T-helper 1 cell (primary cell): ENCODE data around the gene ARHGEF17.

ENCODE experiments used
- DNase-seq, 5 donors: peaks; one replicate each; pipeline ENCODE4 v3.0.0-alpha.2; 2012 to 2020

ARHGEF17 gene

DNA sequence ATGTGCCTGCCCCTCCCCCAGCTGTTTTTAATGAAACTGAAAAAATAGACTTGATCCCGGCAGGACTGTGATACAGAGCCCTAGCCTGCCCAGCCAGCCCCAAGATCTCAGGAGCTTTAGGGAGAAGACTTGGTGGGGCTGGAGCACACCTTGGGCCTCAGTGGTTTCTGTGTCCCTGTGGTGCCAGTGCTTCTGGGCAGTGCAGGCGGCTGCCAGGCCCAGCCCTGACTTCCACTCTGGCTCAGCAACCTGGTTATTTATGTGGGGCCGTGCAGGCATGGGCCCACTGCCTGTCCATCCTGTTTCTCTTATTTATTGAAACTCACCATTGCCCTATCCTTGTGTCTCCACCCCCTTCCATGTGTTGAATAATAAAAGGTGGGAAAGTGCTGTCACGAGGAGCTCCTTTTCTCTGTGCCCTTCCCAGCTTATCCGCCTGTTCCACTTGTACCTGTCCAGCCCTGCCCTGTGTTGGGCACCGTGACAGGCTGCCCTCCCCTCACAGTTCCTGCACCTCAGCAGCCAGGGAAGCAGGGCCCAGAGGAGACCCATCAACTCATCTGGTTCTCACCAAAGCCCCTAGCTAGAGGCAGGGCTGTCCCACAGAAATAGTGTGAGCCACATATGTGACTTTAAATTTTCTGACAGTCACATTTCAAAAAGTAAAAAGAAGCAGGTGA lies 88.3 kb downstream of the ARHGEF17 start:
- no peak for DNase-seq

DNA sequence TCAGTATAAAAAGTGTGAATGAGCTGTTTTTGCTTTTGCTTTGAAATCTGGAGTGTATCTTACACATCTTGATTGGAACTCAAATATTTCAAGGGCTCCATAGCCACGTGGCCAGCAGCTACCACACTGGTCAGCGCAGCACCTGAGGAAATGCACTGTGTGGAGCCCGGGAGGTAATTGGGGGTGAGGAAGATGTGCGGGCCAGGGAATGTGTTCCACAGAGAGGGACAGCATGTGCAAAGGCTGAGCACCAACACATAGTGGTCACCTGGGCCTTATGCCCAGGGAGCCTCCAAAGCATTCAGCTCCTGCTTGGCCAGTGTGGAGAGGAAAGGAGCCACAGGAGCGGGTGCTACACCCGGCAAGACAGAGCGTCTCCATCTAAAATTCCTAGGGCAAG lies 88.9 kb downstream of the ARHGEF17 start:
- DNase-seq: no peak

DNA sequence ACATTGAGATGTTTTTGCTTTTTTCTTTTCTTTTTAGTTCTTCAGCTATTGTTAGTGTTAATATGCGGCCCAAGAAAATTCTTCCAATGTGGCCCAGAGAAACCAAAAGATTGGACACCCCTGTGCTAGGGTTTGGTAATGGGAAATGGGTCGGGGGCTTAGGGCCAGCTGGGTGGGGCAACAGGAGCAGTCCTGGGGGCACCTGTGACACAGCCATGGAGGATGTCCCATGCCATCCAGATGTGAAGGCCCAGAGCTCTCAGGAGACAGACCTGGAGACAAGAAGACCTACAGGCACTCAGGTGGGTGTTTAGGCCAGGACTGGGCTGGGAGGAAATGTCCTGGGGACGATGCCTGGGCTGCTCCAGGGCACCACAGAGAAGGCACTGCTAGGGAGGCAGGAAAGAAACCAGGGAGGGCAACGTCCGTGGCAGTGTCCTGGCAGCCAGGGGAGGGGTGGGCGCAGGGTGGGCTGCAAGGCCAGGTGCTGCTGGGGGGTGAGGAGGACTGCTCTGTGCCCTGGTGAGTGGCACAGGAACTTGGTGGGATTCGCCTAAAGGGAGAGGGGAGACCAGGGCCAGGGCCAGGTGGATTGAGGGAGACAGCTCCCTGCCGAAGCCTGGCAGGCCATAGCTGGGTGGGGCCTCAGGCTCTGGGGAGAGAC lies 89.5 kb downstream of the ARHGEF17 start:
- DNase-seq: no peak

DNA sequence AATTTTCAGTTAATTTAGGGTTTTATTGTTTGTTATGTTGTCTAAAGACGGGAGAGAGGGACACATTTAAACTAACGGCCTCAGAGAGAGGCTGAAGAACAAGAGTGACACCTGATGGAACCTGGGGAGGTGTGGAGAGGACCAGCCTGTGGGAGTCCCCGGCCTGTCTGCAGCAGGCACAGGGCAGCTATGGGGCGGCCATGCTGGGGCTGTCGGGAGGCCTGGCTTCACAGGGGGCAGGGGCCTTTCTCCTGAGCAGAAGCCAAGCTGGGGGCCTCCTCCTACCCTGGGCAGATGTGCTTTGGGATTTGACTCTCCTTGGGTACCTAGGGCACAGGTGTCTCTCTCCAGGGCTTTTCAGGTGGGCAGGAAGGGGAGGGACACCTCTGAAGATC lies 90.1 kb downstream of the ARHGEF17 start:
- no peak for DNase-seq

DNA sequence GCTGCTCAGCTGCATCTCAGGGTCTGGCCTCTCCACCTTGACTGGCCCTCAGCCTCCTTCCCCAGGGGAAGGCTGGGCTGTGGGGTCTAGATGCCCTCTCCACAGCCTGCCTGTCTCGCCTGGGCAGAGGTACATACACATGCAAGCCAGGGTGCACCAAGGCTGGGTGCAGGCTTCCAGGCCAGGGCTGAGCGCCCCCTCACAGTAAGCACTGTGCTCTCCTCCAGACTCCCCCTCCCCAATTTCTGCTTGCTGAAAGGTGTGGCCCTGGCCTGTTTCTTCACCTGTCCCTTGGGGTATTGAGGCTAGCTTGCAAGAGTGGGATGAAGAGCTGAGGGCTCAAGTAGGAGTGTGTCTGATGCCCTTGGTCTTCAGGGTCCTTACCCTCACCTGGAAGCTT lies 90.6 kb downstream of the ARHGEF17 start:
- DNase-seq: no peak

DNA sequence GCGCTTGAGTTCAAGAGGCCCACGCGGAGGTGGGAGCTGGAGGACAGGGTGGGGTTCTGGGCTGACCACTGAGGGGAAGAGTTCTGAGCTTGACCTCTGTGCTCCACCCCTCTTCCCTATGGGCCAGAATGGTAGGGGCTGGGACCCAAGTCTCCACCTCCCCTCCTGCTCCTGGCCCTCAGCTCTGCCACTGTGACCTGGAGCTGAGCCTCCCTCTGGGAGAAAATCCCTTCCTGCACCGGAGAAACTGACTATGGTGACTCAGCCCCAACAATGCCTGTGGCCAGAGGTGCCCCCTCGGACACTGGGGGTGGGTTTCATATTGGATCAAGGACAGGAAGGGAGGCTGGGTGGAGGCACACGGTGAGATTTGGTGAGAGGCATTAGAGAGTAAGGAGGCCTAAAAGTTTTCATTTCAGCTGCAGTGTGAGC lies 91.1 kb downstream of the ARHGEF17 start:
- DNase-seq: no peak

DNA sequence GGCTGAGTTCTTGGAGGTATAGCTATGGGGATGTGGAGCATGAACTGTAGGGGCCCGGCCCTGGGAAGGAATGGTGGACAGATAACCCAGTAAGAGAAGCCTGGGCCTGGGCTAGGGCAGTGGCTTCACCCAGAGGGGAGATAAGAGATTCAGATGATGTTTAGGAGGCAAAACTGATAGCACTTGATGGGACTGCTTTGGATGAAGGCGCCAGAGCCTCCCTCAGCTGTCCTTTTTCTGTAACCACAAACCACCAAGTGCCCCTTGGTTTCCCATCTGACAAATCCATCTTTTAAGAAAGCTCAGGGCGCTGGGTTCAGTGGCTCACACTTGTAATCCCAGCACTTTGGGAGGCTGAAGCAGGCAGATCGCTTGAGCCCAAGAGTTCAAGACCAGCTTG lies 91.6 kb downstream of the ARHGEF17 start:
- no peak for DNase-seq

DNA sequence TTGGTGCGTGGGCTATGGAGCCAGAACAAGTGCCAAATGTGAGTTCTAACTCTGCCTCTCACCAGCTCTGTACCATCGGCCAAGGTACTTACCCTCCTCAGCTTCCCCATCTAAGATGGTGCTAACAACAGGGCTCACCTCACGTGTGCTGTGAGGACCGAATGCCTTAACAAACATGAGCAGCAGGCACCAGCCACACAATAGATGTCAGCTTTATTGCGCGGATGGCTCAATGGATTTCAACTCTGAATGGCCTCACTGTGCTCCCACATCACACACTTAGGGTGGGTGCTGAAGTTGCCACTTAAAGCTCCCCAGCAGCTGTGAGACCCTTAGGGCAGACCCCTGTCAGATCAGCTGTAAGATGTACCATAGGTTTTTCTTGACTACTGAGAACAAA lies 92.2 kb downstream of the ARHGEF17 start:
- no peak for DNase-seq

DNA sequence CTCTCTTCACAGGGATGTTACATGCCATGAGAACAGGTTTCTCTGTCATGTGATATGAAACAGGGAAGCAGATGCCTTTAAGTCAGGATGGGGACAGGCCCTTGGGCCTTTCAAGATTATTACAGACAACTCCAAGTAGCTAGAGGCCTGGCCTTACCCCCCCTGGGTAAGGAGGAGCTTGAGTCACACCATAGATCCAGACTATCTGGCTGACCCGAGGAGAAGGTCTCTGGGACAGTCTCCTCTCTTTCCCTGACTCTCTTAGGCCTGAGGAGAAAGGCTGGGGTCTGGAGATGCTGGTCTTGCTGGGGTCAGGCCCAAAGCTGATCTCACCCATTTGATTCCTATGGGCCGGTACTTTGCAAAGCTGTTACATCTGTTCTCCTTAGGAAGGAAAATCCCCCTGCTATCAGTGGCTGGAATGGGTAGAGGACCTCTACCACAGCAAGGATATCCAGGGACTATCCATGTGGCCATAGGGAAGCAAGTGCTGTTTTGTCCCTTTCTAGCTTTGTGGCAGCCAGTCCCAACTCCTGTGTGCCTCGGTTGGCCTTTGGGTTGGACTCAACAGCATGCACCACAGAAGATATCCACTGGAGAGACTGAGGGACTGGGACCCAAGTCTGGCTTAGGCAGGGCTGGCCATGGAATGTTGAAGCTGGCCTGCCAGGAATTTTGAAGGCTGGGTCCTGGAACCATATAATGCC lies 93.3 kb downstream of the ARHGEF17 start:
- DNase-seq: no peak

DNA sequence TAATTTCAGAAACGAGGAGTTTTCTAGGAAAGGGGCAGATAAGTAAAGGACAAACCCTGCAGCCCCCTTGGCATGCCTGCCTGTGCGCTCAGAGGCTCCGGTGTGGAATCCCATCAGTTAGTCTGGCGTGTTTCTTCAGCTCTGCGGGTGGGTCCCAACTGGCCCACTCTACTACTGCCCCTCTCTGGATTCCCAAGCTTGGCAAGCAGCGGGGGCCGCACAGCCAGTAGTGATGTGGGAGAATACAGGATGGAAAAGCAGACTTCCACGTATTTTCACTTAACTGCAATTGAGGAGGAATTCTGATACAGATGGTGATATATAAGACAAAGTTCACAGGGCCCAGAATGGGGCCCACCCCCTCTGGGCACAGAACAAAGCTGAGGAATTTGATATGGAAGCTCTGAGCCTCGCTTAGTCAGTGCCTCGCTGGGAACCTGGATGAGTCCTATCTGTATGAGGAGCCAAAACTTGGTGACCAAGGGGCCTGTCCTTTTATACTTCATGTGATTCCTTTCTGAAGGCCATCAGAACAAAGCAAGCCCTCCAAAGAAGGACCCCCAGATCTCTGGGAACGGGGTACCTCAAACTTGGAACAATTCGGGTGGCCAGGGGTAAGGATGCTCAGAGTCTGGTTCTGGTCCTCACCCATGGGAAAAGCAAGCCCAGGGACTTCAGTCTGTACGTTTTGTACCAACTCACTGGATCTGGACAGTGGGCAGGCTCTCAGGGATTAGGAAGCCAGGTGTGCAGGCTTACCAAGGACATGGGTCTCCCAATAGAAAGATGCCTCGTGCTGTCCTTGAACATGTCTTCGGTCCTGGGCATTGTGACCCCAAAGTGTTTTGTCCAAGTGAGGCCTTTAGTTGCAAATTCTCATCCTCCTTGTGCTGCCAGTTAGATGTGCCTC lies 94.1 kb downstream of the ARHGEF17 start:
- DNase-seq: no peak

DNA sequence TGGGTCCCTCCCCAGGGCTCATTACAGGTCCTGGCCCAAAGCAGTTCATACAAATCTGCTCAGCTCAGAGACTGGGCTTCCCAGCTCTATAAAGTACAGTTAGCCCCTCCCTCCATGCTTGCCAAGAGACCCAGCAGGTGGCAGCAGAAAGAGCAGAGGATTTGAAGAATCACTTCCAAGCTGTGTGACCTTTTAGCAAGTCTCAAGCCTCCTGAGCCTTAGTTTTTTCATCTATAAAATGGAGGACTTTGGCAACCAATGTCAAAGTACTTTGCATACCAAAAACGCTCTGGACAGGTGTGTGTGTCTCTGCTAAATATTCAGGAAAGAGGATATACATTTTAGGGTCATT lies 94.7 kb downstream of the ARHGEF17 start:
- no peak for DNase-seq

DNA sequence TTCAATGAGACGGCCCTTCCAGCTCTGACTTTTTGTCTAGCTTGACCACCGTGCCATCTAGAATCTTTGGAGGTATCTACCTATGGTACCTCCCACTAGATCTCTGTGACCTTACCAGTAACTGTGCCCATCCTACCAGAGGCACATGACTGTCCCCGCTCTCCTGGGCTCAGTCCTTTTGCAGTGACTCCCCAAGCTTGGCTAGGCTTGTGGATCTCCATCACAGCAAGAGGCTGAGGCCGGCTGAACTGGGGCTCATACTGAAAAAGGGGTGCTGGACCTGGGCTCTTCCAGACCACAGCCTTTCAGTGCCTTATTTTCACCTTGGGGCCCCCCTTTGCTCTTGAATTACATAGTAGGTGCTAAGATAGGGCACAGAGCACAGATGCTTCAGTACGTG lies 95.5 kb downstream of the ARHGEF17 start:
- DNase-seq: no peak

DNA sequence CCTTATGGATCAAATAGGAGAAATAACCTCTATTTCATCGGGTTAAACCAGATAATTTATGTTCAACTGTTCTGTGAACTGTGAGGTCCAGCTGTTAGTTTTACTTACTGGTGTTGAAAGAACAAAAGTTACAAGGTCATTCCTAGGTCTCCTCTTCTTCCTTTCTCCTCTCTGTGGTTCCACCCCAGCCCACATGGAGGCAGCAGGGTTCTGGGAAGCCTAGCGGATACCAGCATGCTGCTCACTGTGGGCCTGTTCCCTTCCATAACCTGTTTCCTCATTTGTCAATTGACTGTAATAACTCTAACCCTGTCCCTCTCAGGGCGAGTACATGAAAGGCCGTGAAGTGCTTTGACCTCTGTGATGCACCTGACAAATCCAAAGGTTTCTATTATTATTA lies 96.0 kb downstream of the ARHGEF17 start:
- no peak for DNase-seq

DNA sequence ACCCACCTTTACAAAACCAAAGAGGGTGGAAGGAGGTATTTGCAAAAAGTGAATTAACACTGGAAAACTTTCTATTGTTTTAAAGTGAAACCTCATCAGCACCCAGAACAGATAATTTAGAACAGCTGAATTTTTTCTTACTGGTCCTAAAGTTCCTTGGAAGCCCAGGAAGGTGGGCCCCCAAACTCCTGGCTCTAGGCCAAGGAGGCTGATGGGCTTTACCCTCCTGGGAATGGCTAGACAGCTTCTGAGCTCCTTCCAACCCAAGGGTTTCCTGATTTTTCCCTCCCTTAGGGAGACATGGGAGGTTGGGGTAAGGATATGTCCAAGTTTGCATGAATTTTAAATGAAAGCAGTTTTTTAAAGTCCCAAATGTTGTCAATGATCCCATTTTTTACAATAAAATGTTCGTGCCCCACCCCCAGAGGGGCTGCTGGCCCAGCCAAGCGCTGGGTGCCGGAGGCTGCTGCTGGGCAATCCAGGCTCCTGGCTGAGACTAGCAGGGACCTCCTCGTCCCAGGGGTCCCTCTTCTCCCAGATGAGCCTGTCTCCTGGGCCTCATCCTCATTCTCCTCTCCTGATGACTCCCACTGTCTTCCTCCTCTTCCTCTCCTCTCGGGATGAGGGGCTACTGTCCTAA lies 96.5 kb downstream of the ARHGEF17 start:
- DNase-seq: no peak

DNA sequence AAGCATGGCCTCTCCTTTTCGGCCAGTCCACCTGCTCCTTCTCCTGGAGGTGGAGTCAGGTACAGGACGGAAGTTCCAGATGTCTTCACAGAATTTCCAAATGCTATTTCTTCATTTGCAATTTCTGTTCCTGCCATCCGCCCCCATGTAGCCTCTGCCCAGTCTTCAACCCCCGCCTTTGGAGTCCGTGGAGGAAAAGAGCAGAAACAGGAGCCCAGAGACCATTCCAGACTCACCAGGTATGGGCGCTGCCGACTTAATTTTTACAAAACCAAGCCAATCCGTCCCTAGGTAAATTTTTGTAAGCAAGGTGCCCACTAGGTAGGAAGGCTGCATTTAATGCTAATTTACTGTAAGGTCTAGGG lies 97.1 kb downstream of the ARHGEF17 start:
- no peak for DNase-seq

DNA sequence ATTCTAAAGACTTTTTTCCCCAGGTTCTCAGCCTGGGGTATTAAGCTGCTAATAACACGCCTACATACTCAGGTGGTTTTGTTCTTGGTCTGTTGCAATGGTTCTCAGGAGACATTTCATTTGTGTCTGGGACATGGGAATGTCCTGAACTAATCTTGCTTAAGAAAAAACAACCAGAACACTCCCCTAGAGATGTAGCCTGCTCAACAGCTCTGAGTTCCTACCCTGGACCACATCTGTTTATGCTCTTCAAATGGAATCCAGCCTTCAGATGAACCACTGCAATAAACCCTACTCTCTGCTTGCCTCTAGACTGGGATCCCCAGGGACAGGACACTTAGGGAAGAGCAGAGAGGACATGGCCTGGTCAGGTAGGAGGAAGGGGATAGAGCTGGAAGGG lies 98.1 kb downstream of the ARHGEF17 start:
- DNase-seq: no peak

DNA sequence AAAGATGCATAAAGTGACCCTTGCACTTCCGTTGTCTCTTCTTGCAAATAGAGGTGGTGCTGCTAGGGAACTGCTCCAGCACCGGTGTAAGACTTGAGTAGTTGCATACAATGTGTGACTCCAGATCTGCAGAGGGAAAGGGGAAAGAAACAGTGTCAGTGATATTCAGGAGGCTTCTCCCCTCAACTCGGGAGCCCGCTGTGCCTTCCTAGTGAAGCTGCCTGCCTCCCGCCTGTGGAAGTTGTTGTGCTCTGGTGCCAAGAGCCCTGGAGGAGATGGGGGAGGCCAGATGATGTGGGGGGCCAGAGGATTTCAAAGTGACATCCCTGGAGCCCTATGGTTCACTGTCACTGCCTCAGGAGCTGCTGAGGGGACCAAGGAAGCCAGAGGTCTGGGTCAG lies 98.5 kb downstream of the ARHGEF17 start:
- no peak for DNase-seq

DNA sequence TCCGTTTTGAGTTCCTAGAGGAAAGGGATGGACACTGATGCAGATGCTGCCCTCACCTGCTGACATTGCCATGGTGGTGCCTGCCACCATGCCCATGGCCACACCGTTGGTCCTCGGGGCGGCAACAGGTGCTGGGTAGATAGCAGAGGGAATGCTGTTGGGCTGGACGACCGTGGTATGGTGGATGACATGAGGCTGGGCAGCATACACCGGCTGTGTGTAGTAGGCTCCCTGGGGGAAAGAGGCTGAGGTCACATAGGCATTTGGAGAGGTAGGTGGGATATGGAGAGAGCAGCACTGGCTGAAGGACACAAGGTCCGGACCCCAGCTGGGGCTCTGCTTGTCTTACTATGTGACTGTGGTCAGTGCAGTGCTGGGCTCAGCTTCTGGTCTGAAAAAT lies 101.4 kb downstream of the ARHGEF17 start:
- no peak for DNase-seq

DNA sequence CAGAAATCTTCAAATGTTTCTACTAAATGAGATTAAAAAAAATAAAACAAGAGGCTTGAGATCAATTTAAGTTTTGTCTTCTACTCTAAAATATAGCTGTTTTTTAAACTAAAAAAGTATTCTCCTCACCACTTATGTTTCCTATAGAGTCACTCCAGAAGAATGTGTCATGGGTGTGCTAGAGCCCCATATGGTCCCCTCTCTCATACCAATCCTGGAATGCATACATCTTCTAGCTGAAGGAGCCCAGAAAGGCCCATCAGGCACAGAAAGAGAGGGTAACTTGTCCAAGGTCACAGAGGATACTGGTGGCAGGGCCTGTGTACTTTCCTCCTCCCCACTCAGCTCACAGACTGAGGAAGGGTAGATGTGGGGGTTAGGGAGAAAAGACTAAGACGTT lies 102.6 kb downstream of the ARHGEF17 start:
- DNase-seq: no peak

DNA sequence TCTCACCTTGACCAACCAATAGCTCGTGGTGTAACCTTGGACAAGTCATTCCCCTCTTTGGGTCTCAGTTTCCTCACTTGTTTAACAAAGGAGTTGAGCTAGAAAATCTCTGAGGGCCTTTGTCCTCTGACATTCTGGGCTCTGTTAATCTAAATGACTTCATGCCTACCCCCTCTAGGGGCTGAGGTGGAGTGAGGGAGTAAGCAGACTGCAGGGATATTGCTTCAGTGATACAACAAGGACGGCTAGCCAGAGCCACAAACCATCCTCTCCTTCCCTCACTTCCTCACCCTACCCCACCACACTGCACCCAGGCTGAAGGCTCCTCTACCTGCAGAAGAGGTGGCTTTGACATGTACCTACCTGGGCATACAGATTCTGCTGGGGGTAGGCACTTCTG lies 103.0 kb downstream of the ARHGEF17 start:
- DNase-seq: no peak

DNA sequence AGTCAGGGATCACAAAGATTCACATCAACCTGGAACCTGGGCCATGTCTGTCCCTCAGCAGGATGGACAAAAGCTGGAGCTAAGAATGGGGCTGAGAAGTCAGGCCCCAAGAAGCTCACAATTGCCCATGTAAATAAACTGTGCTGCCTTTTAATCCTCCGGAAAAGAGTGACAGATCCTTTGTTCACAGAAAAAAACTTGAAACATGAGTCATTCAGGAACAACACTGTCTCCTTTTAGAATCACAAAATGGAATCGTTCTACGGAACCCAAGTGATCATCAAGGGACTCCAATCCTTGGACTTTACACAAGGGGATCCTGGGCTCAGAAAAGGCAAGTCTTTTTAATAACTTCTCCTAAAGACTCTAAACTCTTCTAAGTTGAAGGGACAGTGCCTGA lies 104.2 kb downstream of the ARHGEF17 start:
- no peak for DNase-seq

DNA sequence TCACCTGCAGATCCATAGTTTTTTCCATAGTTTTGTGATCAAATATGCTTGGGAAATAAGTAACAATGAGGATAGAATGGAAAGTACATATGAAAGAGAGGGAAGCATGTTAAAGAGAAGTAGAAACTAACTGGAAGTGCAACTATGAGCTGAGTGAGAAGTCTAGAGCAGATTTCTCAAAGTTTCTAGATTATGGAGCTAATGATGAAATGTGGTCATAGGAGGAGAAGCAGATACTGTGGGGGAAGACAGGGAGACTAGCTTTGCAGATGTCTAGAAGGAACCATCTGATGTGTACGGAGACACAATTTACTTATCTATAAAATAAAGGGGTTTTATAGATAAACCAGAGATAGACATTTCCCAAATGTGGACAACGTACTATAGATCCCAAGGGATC lies 105.2 kb downstream of the ARHGEF17 start:
- DNase-seq: no peak
